Gastrocnemius medialis (tissue), 4 donors: ENCODE measurements around the gene NYAP2. TPM values are rescaled to one million over a fixed set of nuclear protein-coding genes. Genes with fewer than 3 reads are reported as not detected.

ENCODE experiments used
- ATAC-seq, 2 donors: fragments of 150-250 bp; one replicate each; pipeline ENCODE4 v1.9.1; 2016
- DNase-seq, 2 donors: peaks; one replicate each; pipeline ENCODE4 v3.0.0-alpha.2; 2019
- H3K27ac ChIP-seq, 4 donors: fragments of 200-600 bp; sonication (generic); 1 replicate in 1 of 4; 2 replicates in 3 of 4; pipeline ENCODE4 v1.5.1; 2016 to 2018; ENCODE audit warnings: mild to moderate bottlenecking in 2 of 4, moderate library complexity in 1 of 4
- H3K27me3 ChIP-seq, 3 donors: fragments of 200-600 bp; sonication (generic) in 2 of 3; 1 replicate in 1 of 3; 2 replicates in 2 of 3; pipeline versions ENCODE4 v1.5.1 to v1.6.0; 2016 to 2019; ENCODE audit warnings: mild to moderate bottlenecking in 1 of 3, moderate library complexity in 1 of 3
- H3K36me3 ChIP-seq, 2 donors: fragments of 200-600 bp; sonication (generic) in 1 of 2; one replicate each; pipeline ENCODE4 v1.5.1; 2017 to 2018
- H3K4me1 ChIP-seq, 2 donors: fragments of 200-600 bp; sonication (generic) in 1 of 2; one replicate each; pipeline ENCODE4 v1.5.1; 2016 to 2017; ENCODE audit warnings: mild to moderate bottlenecking in 2 of 2
- H3K4me3 ChIP-seq, 4 donors: fragments of 200-600 bp; sonication (generic) in 3 of 4; 1 replicate in 1 of 4; 2 replicates in 3 of 4; pipeline ENCODE4 v1.5.1; 2016 to 2019; ENCODE audit warnings: mild to moderate bottlenecking in 2 of 4
- H3K9me3 ChIP-seq, 3 donors: fragments of 200-600 bp; sonication (generic) in 2 of 3; 1 replicate in 1 of 3; 2 replicates in 2 of 3; pipeline ENCODE4 v1.5.1; 2016 to 2019
- POLR2A ChIP-seq, 2 donors: fragments of 450-650 bp; IDR thresholded peaks; one replicate each; pipeline ENCODE4 v1.6.1; 2017; ENCODE audit warnings: antibody characterized with exemption in 2 of 2, mild to moderate bottlenecking in 2 of 2, moderate library complexity in 2 of 2
- in situ Hi-C, 4 donors: fragments of 200-750 bp; cut with MboI; loops; one replicate each; pipeline versions ENCODE4 v1.15.0 to v1.8.0; 2017; ENCODE audit warnings: low sequenced_read_pairs in 4 of 4
- intact Hi-C: fragments of 100-400 bp; cut with DNase I; formaldehyde crosslinking; loops from one replicate; pipeline ENCODE4 v1.15.1; 2023; ENCODE audit warnings: low total_unique reads
- total RNA-seq, 4 donors: library from RNA; depleted of rRNA; stranded (reverse); fragments of >200 nt; gene quantifications; one replicate each; pipeline versions ENCODE4 v1.1.0 to v1.2.3, GENCODE V29; 2016
- TF ChIP-seq, protein P1 (sequence below), 5 experiments: fragments of 450-650 bp in 3 of 5; fragments of 200-600 bp in 2 of 5; sonication (generic) in 2 of 5; IDR thresholded peaks in 4 of 5; conservative IDR thresholded peaks in 1 of 5; 1 replicate in 4 of 5; 2 replicates in 1 of 5; pipeline ENCODE4 v1.5.1; 2016 to 2019; ENCODE audit warnings: antibody characterized with exemption in 5 of 5, mild to moderate bottlenecking in 3 of 5, moderate library complexity in 3 of 5

NYAP2 gene
- total RNA-seq, 4 donors from 2014 or later = 0.36 to 1.7 (median 1.5) TPM

DNA sequence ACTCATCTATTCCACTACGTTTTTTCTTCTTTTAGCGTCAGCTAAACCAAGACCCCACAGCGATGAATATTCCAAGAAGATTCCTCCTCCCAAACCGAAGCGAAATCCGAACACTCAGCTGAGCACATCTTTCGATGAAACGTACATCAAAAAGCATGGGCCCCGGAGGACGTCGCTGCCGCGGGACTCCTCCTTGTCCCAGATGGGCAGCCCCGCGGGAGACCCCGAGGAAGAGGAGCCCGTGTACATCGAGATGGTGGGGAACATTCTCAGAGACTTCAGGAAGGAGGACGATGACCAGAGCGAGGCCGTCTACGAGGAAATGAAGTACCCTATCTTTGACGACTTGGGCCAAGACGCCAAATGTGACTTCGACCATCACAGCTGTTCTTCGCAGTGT is 182.4 kb downstream of the NYAP2 start:
- Histone ChIP-seq H3K27me3 (no peaks in the 10 kb centered on the region), H3K36me3 (no peaks in the 10 kb centered on the region), H3K4me3 (no peak overlapping the region), H3K9me3 (no peaks in the 10 kb centered on the region), H3K4me1 (no peaks in the 10 kb centered on the region), H3K27ac (no peak overlapping the region)
- ATAC-seq = no peak
- in situ Hi-C loops = no loop called here
- TF ChIP-seq POLR2A (IDR thresholded peaks at IDR 0.05) = no peak
- TF ChIP-seq, protein P1, sequence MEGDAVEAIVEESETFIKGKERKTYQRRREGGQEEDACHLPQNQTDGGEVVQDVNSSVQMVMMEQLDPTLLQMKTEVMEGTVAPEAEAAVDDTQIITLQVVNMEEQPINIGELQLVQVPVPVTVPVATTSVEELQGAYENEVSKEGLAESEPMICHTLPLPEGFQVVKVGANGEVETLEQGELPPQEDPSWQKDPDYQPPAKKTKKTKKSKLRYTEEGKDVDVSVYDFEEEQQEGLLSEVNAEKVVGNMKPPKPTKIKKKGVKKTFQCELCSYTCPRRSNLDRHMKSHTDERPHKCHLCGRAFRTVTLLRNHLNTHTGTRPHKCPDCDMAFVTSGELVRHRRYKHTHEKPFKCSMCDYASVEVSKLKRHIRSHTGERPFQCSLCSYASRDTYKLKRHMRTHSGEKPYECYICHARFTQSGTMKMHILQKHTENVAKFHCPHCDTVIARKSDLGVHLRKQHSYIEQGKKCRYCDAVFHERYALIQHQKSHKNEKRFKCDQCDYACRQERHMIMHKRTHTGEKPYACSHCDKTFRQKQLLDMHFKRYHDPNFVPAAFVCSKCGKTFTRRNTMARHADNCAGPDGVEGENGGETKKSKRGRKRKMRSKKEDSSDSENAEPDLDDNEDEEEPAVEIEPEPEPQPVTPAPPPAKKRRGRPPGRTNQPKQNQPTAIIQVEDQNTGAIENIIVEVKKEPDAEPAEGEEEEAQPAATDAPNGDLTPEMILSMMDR (IDR thresholded peaks at IDR 0.05 in 4 of 5, conservative IDR thresholded peaks at IDR 0.05 in 1 of 5) = no peak
- intact Hi-C loops = no loop called here
- DNase-seq = no peak

DNA sequence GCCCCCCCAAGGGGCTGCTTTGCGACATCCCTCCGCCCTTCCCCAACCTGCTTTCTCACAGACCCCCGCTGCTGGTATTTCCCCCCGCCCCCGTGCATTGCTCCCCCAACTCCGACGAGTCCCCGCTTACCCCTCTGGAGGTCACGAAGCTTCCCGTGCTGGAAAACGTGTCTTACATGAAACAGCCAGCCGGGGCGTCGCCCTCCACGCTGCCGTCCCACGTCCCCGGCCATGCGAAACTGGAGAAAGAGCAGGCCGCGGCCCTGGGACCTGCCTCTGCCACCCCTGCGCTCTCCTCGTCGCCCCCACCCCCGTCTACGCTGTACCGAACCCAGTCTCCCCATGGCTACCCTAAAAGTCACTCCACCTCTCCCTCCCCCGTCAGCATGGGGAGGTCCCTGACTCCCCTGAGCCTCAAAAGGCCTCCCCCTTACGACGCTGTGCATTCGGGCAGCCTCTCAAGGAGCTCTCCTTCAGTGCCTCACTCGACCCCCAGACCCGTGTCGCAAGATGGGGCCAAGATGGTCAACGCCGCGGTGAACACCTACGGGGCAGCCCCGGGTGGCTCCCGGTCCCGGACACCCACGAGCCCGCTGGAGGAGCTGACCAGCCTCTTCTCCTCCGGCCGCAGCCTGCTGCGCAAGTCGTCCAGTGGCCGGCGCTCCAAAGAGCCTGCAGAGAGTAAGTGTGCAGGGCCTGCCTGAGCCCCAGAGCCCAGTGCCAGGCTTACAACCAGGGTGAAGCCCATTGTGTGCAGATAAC is 183.0 kb downstream of the NYAP2 start:
- Histone ChIP-seq H3K9me3 (no peaks in the 10 kb centered on the region), H3K4me3 (no peak overlapping the region), H3K36me3 (no peaks in the 10 kb centered on the region), H3K4me1 (no peaks in the 10 kb centered on the region), H3K27me3 (no peaks in the 10 kb centered on the region), H3K27ac (no peak overlapping the region)
- intact Hi-C loops = no loop called here
- TF ChIP-seq, protein P1 (IDR thresholded peaks at IDR 0.05 in 4 of 5, conservative IDR thresholded peaks at IDR 0.05 in 1 of 5) = no peak
- TF ChIP-seq POLR2A (IDR thresholded peaks at IDR 0.05) = no peak
- in situ Hi-C loops = no loop called here
- ATAC-seq (no peak), DNase-seq (no peak)

DNA sequence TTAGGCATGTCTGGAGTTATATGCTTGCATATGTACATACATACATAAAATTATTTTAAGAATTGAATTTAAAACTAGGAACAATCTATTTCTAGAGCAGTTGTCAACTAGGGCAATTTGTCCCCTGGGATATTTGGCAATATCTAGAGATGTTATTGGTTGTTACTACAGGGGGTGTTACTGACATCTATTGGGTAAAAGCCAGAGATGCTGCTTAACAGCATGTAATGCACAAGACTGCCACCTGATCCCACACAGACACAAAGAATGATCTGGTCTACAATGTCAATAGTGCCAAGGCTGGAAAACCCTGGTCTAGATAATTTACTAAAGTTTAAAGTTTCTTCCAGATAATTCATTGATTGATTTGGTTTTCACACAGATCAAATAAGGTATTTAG is 185.3 kb downstream of the NYAP2 start:
- no peaks in the 10 kb centered on the region for H3K27me3 ChIP-seq
- ATAC-seq = no peak
- H3K4me3 ChIP-seq = no peak overlapping the region
- intact Hi-C loops = no loop called here
- TF ChIP-seq, protein P1 (IDR thresholded peaks at IDR 0.05 in 4 of 5, conservative IDR thresholded peaks at IDR 0.05 in 1 of 5) = no peak
- no peak for TF ChIP-seq POLR2A (IDR thresholded peaks at IDR 0.05)
- no peaks in the 10 kb centered on the region for H3K4me1 ChIP-seq
- no peaks in the 10 kb centered on the region for H3K9me3 ChIP-seq
- in situ Hi-C loops = no loop called here
- no peaks in the 10 kb centered on the region for H3K36me3 ChIP-seq
- DNase-seq = no peak
- H3K27ac ChIP-seq = no peak overlapping the region

- no peaks in the 10 kb centered on the region for H3K4me1 ChIP-seq
- TF ChIP-seq, protein P1 (IDR thresholded peaks at IDR 0.05 in 4 of 5, conservative IDR thresholded peaks at IDR 0.05 in 1 of 5) = no peak
- TF ChIP-seq POLR2A (IDR thresholded peaks at IDR 0.05) = no peak
- no peak for ATAC-seq
- H3K4me3 ChIP-seq = no peak overlapping the region
- no peaks in the 10 kb centered on the region for H3K36me3 ChIP-seq
- no peak overlapping the region for H3K27ac ChIP-seq
- in situ Hi-C loops (no loop called here), intact Hi-C loops (no loop called here)
- DNase-seq = no peak
- H3K27me3 ChIP-seq = no peaks in the 10 kb centered on the region
- H3K9me3 ChIP-seq = no peaks in the 10 kb centered on the region
Measured at GRCh38 chr2:225590932-225591331, 191.4 kb downstream of the NYAP2 start.

DNA sequence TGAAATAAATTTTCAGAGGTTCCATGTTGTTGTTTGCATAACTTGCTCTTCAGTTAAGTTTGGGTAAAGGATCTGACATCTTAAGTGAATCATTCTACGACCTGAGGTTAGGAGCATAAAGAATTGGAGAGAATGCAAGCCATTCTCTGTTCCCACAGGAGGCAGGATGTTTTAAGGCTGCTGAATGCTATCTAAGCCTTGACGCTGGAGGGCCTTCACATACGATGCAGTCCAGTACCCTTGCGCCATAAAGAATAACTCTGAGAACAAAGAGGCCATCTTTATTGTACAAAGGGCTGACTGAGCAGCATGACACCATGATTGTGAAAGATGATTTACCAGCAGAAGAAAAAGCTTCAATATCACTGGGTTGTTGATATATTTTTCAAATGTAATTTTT is 198.4 kb downstream of the NYAP2 start:
- Histone ChIP-seq H3K9me3 (no peaks in the 10 kb centered on the region), H3K4me3 (no peak overlapping the region), H3K27me3 (no peaks in the 10 kb centered on the region), H3K27ac (no peak overlapping the region), H3K36me3 (no peaks in the 10 kb centered on the region), H3K4me1 (no peaks in the 10 kb centered on the region)
- in situ Hi-C loops (no loop called here), intact Hi-C loops (no loop called here)
- DNase-seq (no peak), ATAC-seq (no peak)
- TF ChIP-seq, protein P1 (IDR thresholded peaks at IDR 0.05 in 4 of 5, conservative IDR thresholded peaks at IDR 0.05 in 1 of 5) = no peak
- TF ChIP-seq POLR2A (IDR thresholded peaks at IDR 0.05) = no peak
